NT2/D1 (cell line): ENCODE results near the gene MYO7B.

Experiments
- DNase-seq: peaks from one replicate; pipeline ENCODE4 v3.0.0-alpha.2; 2011; ENCODE audit warnings: low read depth, low spot score
- H3K27me3 ChIP-seq: 2 replicates; pipeline ENCODE4 v1.6.0; 2011; ENCODE audit warnings: mild to moderate bottlenecking; ENCODE audit not compliant: insufficient read length, insufficient read depth
- H3K36me3 ChIP-seq: 2 replicates; pipeline ENCODE4 v1.6.1; 2011; ENCODE audit warnings: mild to moderate bottlenecking, low read length, mixed read lengths; ENCODE audit not compliant: insufficient read depth, insufficient read length
- H3K4me1 ChIP-seq: 2 replicates; pipeline ENCODE4 v1.5.1; 2011; ENCODE audit not compliant: insufficient read depth, insufficient read length
- H3K4me3 ChIP-seq: 2 replicates; pipeline ENCODE4 v1.5.1; 2011; ENCODE audit warnings: low read depth; ENCODE audit not compliant: insufficient read length
- H3K9ac ChIP-seq: 2 replicates; pipeline ENCODE4 v1.6.0; 2011; ENCODE audit warnings: low read depth; ENCODE audit not compliant: insufficient read length
- H3K9me3 ChIP-seq: 2 replicates; pipeline ENCODE4 v1.5.1; 2011; ENCODE audit warnings: mild to moderate bottlenecking, low read length; ENCODE audit not compliant: insufficient read depth
- SUZ12 ChIP-seq: IDR thresholded peaks from 2 replicates; pipeline ENCODE4 v1.6.1; 2011; ENCODE audit not compliant: insufficient read length, insufficient read depth; ENCODE audit errors: extremely low read depth
- YY1 ChIP-seq: IDR thresholded peaks from 2 replicates; pipeline ENCODE4 v1.6.1; 2011; ENCODE audit not compliant: insufficient read length, insufficient read depth
- ZNF274 ChIP-seq: IDR thresholded peaks from 2 replicates; pipeline ENCODE4 v1.6.1; 2011; ENCODE audit warnings: mild to moderate bottlenecking, low read depth, low read length

Gene MYO7B

DNA sequence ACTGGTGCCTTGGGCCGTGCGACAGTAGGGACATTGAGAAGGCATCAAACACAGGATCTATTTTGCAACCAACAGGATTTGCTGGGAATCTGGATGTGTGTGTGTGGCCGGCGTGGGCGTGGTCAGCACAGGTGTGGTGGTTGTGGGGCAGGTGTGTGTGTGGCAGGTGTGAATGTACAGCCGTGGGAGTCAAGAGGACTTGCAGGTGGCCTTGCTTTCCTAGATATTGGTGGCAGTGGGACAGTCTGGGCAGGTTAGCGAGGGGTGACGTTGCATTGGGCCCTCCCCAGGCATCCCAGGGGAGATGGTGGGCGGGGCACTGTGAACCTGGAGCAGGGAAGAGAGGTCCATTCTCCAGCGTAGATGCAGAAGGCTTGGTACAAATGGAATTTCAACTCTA lies 143.0 kb downstream of the MYO7B start:
- H3K27me3 ChIP-seq, result peaks cover 53% of the 10 kb centered on the region
- peaks cover 9% of the 10 kb centered on the region for H3K4me1 ChIP-seq
- no peaks in the 10 kb centered on the region for H3K36me3 ChIP-seq
- H3K9me3 ChIP-seq, result no peaks in the 10 kb centered on the region
- TF ChIP-seq YY1, result no peak
- no peak for TF ChIP-seq ZNF274
- no peak for TF ChIP-seq SUZ12
- DNase-seq, result no peak
- no peak overlapping the region for H3K4me3 ChIP-seq
- H3K9ac ChIP-seq, result no peak overlapping the region

DNA sequence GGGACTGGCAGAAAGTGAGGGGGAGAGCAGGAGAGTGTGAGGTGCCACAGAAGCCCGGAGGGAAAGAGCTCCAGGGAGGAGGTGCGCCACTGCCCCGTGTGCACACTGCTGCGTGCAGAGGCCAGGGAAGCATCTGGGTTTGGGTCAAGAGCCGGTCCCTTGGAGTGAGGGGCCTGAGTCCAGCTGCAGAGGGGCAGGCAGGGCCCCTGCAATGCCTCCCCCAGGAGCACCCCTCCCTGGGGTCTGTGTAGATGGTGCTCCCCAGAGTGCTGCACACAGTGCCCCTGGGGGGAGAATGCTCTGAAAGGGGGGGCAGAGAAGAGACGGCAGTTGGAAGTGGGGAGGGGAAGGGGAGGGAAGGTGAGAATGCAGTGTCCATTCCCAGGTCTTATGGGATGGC lies 143.5 kb downstream of the MYO7B start:
- Histone ChIP-seq H3K27me3 (peaks cover 48% of the 10 kb centered on the region), H3K36me3 (no peaks in the 10 kb centered on the region), H3K4me1 (peaks cover 8% of the 10 kb centered on the region), H3K9ac (no peak overlapping the region), H3K9me3 (no peaks in the 10 kb centered on the region), H3K4me3 (no peak overlapping the region)
- no peak for DNase-seq
- no peak for TF ChIP-seq SUZ12
- no peak for TF ChIP-seq ZNF274
- no peak for TF ChIP-seq YY1

DNA sequence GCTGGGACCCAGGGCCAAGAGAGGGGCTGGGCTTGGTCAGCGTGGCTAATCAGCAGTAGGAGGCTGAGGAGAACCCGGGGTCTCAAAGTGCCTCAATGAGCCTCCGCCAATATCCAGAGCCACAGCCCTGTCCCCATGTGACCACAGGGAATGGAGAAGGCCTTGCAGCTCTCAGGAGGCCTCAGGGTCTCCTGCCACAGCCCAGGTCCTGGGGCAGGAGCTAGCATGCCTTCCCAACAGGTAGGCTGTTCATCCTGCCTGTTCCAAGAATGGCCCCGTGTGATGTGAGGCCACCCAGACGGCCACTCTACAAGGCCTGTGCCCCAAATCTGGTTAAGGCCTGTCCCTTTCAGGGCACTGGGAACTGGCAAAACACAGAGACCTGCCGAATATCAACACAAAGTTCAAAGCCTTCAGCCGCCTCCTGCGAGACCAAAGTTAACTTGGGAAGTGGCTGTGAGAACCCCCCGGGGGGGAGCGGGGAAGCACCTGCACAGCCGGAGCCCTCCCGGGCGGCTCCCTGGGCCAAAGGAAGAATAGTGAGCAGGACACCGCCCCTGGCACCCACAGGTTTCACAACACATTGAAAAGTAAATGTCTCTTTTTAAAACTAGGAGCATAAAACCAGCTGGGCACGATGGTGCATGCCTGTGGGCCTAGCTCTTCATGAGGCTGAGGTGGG lies 144.3 kb downstream of the MYO7B start:
- H3K36me3 ChIP-seq, result no peaks in the 10 kb centered on the region
- peaks cover 4% of the 10 kb centered on the region for H3K4me1 ChIP-seq
- H3K27me3 ChIP-seq, result peaks cover 40% of the 10 kb centered on the region
- DNase-seq, result no peak
- H3K9ac ChIP-seq, result no peak overlapping the region
- H3K4me3 ChIP-seq, result no peak overlapping the region
- TF ChIP-seq SUZ12 (no peak), YY1 (no peak), ZNF274 (no peak)
- no peaks in the 10 kb centered on the region for H3K9me3 ChIP-seq

DNA sequence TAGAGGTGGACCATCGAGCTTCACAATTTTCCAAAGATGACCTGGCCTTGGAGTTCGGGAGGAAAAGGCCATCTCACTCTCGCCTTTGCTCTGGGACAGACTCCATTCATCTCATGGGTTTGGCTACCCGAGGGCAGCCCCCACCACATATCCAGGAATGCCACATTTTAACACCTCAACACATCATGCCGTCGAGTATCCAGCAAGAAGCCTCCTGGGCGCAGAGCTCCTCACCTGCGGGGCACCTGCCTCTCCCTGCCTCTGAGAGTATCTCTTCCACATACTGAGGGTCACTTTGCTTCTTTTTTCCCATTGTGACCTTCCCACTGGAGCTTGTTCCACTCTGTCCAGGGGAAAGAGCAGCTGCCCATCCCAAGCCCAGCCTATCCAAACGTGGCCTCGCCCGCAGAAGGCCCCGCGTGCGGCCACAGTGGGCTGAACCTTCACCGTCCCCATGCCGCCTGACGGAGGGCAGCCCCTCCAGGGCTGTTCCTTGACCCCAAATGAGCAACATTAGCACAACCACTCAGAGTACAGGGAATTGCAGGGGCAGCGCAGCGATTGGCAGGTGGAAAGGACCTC lies 145.3 kb downstream of the MYO7B start:
- no peaks in the 10 kb centered on the region for H3K36me3 ChIP-seq
- H3K27me3 ChIP-seq, result peaks cover 35% of the 10 kb centered on the region
- H3K9ac ChIP-seq, result no peak overlapping the region
- TF ChIP-seq ZNF274, result no peak
- TF ChIP-seq SUZ12, result no peak
- TF ChIP-seq YY1, result no peak
- no peaks in the 10 kb centered on the region for H3K9me3 ChIP-seq
- H3K4me1 ChIP-seq, result peaks cover 4% of the 10 kb centered on the region
- no peak overlapping the region for H3K4me3 ChIP-seq
- DNase-seq, result no peak

DNA sequence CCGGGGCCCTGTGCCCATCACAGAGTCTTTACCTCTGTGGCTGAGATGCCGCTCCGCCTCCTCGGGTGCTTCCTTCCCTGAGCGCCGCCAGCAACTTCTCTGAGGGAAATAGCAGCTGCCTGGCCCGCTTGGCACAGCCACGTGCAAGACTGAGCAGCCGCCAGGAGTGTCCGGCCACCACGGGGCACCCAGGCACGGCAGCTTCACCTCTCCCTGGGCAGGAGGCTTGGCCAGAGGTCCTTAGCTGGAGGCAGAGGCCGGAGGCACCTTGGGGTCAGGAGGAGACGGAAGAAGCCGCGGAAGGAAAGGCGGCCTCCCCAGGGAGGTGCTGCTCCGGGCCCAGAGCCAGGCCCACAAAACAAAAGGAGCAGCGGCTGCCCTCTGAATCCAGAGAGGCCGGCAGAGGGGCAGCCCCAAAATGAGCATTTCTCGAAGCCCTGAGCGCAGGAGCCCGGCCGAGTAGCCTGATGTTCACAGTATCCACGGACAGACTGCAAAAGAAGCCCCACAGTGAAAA lies 145.9 kb downstream of the MYO7B start:
- H3K27me3 ChIP-seq, result peaks cover 30% of the 10 kb centered on the region
- no peak for DNase-seq
- H3K36me3 ChIP-seq, result no peaks in the 10 kb centered on the region
- H3K4me3 ChIP-seq, result no peak overlapping the region
- H3K4me1 ChIP-seq, result peaks cover 4% of the 10 kb centered on the region
- H3K9ac ChIP-seq, result no peak overlapping the region
- no peaks in the 10 kb centered on the region for H3K9me3 ChIP-seq
- TF ChIP-seq ZNF274 (no peak), YY1 (no peak), SUZ12 (no peak)

DNA sequence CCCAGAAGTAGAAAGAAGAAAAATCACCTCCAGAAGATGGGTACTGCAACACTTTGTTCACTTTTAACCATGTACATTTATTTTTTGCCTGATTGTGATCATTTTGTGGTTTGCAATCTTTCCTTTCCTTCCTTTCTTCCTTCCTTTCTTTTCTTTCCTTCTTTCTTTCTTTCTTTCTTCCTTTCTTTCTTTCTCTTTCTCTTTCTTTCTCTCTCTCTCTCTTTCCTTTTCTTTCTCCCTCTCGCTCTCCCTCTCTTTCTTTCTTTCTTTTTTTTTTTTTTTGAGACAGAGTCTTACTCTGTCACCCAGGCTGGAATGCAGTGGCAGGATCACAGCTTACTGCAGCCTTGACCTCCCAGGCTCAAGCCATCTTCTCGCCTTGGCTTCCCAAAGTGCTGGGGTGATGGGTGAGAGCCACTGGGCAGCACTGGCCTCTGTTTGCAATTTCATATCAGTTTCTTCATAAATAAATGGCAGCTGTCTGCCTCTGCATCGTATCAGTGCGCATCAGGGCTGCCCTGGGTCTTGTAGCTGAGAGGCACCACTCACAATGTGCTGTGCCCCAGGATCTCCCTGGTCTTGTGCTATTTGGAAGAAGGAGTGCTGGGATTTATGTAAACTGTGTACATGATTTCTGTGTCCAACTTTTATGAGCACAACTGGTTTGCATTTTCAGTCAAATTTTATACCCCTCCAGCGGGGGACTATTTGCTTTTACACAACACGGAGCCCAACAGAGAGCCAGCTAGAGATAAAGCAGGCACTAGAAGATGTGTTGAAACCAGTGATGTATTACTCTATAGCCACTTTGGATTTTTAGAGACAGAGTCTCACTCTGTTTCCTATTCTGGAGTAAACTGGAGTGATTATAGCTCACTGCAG lies 146.7 kb downstream of the MYO7B start:
- Histone ChIP-seq H3K9me3 (no peaks in the 10 kb centered on the region), H3K27me3 (peaks cover 21% of the 10 kb centered on the region), H3K4me3 (no peak overlapping the region), H3K36me3 (no peaks in the 10 kb centered on the region), H3K9ac (no peak overlapping the region), H3K4me1 (peaks cover 4% of the 10 kb centered on the region)
- TF ChIP-seq ZNF274 (no peak), SUZ12 (no peak), YY1 (no peak)
- DNase-seq, result no peak
